K562 (cell line): ENCODE data around the gene HSD17B1. TPM values are rescaled to one million over a fixed set of nuclear protein-coding genes. Genes with fewer than 3 reads are reported as not detected.

Source experiments
- CBFA2T3 ChIP-seq: fragments of 450-650 bp; IDR thresholded peaks from 2 replicates; pipeline ENCODE4 v1.6.1; 2017
- CREM ChIP-seq: IDR thresholded peaks from 2 replicates; pipeline ENCODE4 v1.6.1; 2014; ENCODE audit warnings: antibody characterized with exemption, low read depth
- ELF2 ChIP-seq: fragments of 250-450 bp; sonication (Bioruptor Pico); IDR thresholded peaks from 2 replicates; pipeline ENCODE4 v1.5.0; 2021; ENCODE audit warnings: mild to moderate bottlenecking
- ETV5 ChIP-seq: sonication (generic); formaldehyde crosslinking; IDR thresholded peaks from 2 replicates; pipeline ENCODE4 v1.4.0; 2020; ENCODE audit warnings: low read depth, mild to moderate bottlenecking, missing genetic modification reagents
- HDAC3 ChIP-seq: fragments of 450-650 bp; IDR thresholded peaks from 2 replicates; pipeline ENCODE4 v1.6.1; 2018; ENCODE audit warnings: borderline replicate concordance, mild to moderate bottlenecking, moderate library complexity; ENCODE audit not compliant: partially characterized antibody
- MAFF ChIP-seq: IDR thresholded peaks from 2 replicates; pipeline ENCODE4 v1.6.1; 2012; ENCODE audit warnings: low read length, improper control_type of control experiment
- PPARD ChIP-seq: fragments of 250-450 bp; sonication (Bioruptor Pico); IDR thresholded peaks from 2 replicates; pipeline ENCODE4 v1.8.0; 2022; ENCODE audit warnings: inconsistent platforms, mild to moderate bottlenecking, moderate library complexity
- SLC30A9 ChIP-seq: fragments of 250-450 bp; sonication (Bioruptor Pico); IDR thresholded peaks from 2 replicates; pipeline ENCODE4 v1.8.0; 2022; ENCODE audit warnings: mild to moderate bottlenecking, moderate library complexity
- SMAD3 ChIP-seq: fragments of 450-650 bp; formaldehyde crosslinking; conservative IDR thresholded peaks from 2 replicates; pipeline ENCODE4 v1.4.0; 2020; ENCODE audit warnings: mild to moderate bottlenecking
- SNRNP70 ChIP-seq: fragments of 200-400 bp; formaldehyde crosslinking; optimal IDR thresholded peaks from 2 replicates; pipeline ENCODE3; 2017; ENCODE audit warnings: low read depth, low read length
- SRSF3 ChIP-seq: fragments of 200-400 bp; formaldehyde crosslinking; IDR thresholded peaks from 2 replicates; pipeline ENCODE4 v1.6.1; 2016; ENCODE audit warnings: mild to moderate bottlenecking, low read length, moderate library complexity; ENCODE audit not compliant: insufficient read depth
- TAF9B ChIP-seq: fragments of 450-650 bp; IDR thresholded peaks from 2 replicates; pipeline ENCODE4 v1.6.1; 2018; ENCODE audit warnings: mild to moderate bottlenecking; ENCODE audit not compliant: partially characterized antibody
- ZFP36 ChIP-seq: fragments of 150-350 bp; IDR thresholded peaks from 2 replicates; pipeline ENCODE4 v1.6.1; 2018; ENCODE audit warnings: low read length, low read depth; ENCODE audit not compliant: partially characterized antibody
- ZFPM2 ChIP-seq: fragments of 250-450 bp; sonication (Bioruptor Pico); IDR thresholded peaks from 2 replicates; pipeline ENCODE4 v1.5.1; 2022; ENCODE audit warnings: mild to moderate bottlenecking
- ZNF584 ChIP-seq: fragments of 200-800 bp; sonication (Bioruptor generic); IDR thresholded peaks from 2 replicates; pipeline ENCODE4 v1.6.1; 2016; ENCODE audit warnings: low read depth, mild to moderate bottlenecking, missing genetic modification characterization, missing compliant biosample characterization
- polyA plus RNA-seq, 8 experiments: library from polyadenylated mRNA; depleted of rRNA in 4 of 8; stranded (reverse) in 5 of 8; unstranded in 3 of 8; fragments of >200 nt; fragmentation: Nextera tagmentation in 2 of 8; fragmentation: Illumina TruSeq in 1 of 8; extraction: Ambion mirVana in 2 of 8; extraction: Trizol in 1 of 8; gene quantifications; 2 replicates each; pipeline versions ENCODE4 v1.2.1 to v1.2.3, GENCODE V29; 2011 to 2014; ENCODE audit warnings: inconsistent platforms in 1 of 8, missing spikeins in 1 of 8
- total RNA-seq, 7 experiments: library from RNA; depleted of rRNA in 6 of 7; stranded (reverse); fragments of >200 nt in 6 of 7; fragmentation: Illumina TruSeq in 2 of 7; extraction: Trizol in 2 of 7; gene quantifications; 2 replicates each; pipeline versions ENCODE4 v1.2.1 to v1.2.3, GENCODE V29; 2011 to 2021; ENCODE audit warnings: low replicate concordance in 1 of 7
- TF ChIP-seq, protein P1 (sequence below): sonication (generic); formaldehyde crosslinking; IDR thresholded peaks from 2 replicates; pipeline ENCODE4 v1.9.0; 2022; ENCODE audit warnings: mild to moderate bottlenecking, missing genetic modification reagents
- TF ChIP-seq, protein P2 (sequence below): fragments of 250-450 bp; sonication (Bioruptor Pico); IDR thresholded peaks from 2 replicates; pipeline ENCODE4 v1.4.0; 2020; ENCODE audit warnings: mild to moderate bottlenecking, moderate library complexity
- TF ChIP-seq, protein P3 (sequence below), 2 experiments: fragments of 150-350 bp in 1 of 2; IDR thresholded peaks; 2 replicates each; pipeline ENCODE4 v1.6.1; 2012 to 2016; ENCODE audit warnings: low read depth in 2 of 2, low read length in 2 of 2, mild to moderate bottlenecking in 1 of 2, moderate library complexity in 1 of 2
- TF ChIP-seq, protein P4 (sequence below): fragments of 450-650 bp; IDR thresholded peaks from 2 replicates; pipeline ENCODE4 v1.6.1; 2016; ENCODE audit warnings: mild to moderate bottlenecking

Gene HSD17B1
- total and polyA plus RNA-seq, 9 of the 15 experiments (the other 6 are each of a cell fraction or from before 2014, with no cell fraction given) = 0.55 to 21.1 (median 3.6) TPM

DNA sequence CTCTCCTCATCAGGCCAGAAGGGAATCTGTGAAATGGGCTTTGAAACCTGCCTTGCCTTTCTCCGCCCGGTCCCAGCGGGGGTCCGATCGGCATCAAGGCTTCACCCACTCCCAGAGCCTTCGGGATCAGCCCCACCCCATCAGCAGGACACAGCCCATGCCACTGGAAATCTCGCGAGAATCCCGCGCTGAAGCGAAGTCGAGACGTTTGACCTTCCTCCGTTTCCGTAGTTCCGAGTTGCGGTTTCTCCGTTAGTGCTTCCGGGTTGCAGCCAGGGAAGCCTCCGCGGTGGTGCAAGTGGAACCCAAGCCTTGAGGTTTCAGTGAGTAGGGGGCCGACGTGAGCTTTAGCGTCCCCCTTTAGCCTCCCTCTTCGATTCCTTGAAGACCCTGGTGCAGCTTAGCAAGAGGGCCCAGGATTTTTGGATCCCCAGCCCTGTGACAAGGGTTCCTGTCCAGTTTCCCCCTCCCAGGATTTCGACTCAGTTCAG lies 9.2 kb downstream of the HSD17B1 start, which contains the start of gene COASY (continued):
- TF ChIP-seq, protein P1, sequence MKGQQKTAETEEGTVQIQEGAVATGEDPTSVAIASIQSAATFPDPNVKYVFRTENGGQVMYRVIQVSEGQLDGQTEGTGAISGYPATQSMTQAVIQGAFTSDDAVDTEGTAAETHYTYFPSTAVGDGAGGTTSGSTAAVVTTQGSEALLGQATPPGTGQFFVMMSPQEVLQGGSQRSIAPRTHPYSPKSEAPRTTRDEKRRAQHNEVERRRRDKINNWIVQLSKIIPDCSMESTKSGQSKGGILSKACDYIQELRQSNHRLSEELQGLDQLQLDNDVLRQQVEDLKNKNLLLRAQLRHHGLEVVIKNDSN (CRISPR knock-in tag) = no peak
- TF ChIP-seq ZNF584 (no peak), SNRNP70 (no peak), SRSF3 (no peak), HDAC3 (peak; percentile 87), SMAD3 (no peak), ELF2 (CRISPR knock-in tag) (peak; percentile 91), SLC30A9 (no peak), CBFA2T3 (0 out of 2 replicates have a peak, but pooled peaks have one; percentile 3), TAF9B (peak; percentile 66), MAFF (peak; percentile 81; the same call in 1 of the 2 replicates), PPARD (no peak), ZFPM2 (CRISPR knock-in tag) (no peak), ETV5 (CRISPR knock-in tag) (0 out of 2 replicates have a peak, but pooled peaks have one; percentile 29), ZFP36 (no peak), CREM (peak; percentile 77)
- TF ChIP-seq, protein P2, sequence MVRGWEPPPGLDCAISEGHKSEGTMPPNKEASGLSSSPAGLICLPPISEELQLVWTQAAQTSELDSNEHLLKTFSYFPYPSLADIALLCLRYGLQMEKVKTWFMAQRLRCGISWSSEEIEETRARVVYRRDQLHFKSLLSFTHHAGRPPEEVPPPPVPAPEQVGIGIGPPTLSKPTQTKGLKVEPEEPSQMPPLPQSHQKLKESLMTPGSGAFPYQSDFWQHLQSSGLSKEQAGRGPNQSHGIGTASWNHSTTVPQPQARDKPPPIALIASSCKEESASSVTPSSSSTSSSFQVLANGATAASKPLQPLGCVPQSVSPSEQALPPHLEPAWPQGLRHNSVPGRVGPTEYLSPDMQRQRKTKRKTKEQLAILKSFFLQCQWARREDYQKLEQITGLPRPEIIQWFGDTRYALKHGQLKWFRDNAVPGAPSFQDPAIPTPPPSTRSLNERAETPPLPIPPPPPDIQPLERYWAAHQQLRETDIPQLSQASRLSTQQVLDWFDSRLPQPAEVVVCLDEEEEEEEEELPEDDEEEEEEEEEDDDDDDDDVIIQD (CRISPR knock-in tag) = no peak
- TF ChIP-seq, protein P3, sequence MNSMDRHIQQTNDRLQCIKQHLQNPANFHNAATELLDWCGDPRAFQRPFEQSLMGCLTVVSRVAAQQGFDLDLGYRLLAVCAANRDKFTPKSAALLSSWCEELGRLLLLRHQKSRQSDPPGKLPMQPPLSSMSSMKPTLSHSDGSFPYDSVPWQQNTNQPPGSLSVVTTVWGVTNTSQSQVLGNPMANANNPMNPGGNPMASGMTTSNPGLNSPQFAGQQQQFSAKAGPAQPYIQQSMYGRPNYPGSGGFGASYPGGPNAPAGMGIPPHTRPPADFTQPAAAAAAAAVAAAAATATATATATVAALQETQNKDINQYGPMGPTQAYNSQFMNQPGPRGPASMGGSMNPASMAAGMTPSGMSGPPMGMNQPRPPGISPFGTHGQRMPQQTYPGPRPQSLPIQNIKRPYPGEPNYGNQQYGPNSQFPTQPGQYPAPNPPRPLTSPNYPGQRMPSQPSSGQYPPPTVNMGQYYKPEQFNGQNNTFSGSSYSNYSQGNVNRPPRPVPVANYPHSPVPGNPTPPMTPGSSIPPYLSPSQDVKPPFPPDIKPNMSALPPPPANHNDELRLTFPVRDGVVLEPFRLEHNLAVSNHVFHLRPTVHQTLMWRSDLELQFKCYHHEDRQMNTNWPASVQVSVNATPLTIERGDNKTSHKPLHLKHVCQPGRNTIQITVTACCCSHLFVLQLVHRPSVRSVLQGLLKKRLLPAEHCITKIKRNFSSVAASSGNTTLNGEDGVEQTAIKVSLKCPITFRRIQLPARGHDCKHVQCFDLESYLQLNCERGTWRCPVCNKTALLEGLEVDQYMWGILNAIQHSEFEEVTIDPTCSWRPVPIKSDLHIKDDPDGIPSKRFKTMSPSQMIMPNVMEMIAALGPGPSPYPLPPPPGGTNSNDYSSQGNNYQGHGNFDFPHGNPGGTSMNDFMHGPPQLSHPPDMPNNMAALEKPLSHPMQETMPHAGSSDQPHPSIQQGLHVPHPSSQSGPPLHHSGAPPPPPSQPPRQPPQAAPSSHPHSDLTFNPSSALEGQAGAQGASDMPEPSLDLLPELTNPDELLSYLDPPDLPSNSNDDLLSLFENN (IDR thresholded peaks at IDR 0.05; ENCODE audit: low read depth in 2 of 2, low read length in 2 of 2) = 0 out of 4 replicates have a peak, but pooled peaks of 1 of the 2 experiments have one; percentile 21
- TF ChIP-seq, protein P4, sequence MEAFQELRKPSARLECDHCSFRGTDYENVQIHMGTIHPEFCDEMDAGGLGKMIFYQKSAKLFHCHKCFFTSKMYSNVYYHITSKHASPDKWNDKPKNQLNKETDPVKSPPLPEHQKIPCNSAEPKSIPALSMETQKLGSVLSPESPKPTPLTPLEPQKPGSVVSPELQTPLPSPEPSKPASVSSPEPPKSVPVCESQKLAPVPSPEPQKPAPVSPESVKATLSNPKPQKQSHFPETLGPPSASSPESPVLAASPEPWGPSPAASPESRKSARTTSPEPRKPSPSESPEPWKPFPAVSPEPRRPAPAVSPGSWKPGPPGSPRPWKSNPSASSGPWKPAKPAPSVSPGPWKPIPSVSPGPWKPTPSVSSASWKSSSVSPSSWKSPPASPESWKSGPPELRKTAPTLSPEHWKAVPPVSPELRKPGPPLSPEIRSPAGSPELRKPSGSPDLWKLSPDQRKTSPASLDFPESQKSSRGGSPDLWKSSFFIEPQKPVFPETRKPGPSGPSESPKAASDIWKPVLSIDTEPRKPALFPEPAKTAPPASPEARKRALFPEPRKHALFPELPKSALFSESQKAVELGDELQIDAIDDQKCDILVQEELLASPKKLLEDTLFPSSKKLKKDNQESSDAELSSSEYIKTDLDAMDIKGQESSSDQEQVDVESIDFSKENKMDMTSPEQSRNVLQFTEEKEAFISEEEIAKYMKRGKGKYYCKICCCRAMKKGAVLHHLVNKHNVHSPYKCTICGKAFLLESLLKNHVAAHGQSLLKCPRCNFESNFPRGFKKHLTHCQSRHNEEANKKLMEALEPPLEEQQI = no peak
